Fibroblast of lung (primary cell): Measurements from ENCODE around the gene CAMTA1. TPM values are rescaled to one million over a fixed set of nuclear protein-coding genes. Genes with fewer than 3 reads are reported as not detected.

Experiments used
- DNase-seq, 2 donors: peaks; one replicate each; pipeline versions ENCODE4 v3.0.0 to v3.0.0-alpha.2; 2010; ENCODE audit warnings: low read depth in 2 of 2
- H2AFZ ChIP-seq: 2 replicates; pipeline ENCODE4 v1.5.1; 2012; ENCODE audit warnings: low read length, control low read depth, inconsistent platforms
- H3K27ac ChIP-seq: 2 replicates; pipeline ENCODE4 v1.5.1; 2011; ENCODE audit warnings: low read length, control low read depth; ENCODE audit not compliant: insufficient read depth
- H3K27me3 ChIP-seq: 2 replicates; pipeline ENCODE4 v1.5.1; 2011; ENCODE audit warnings: mild to moderate bottlenecking, low read length; ENCODE audit not compliant: control insufficient read depth, insufficient read depth
- H3K36me3 ChIP-seq: 2 replicates; pipeline ENCODE4 v1.5.1; 2011; ENCODE audit warnings: low read length; ENCODE audit not compliant: control insufficient read depth, insufficient read depth
- H3K4me1 ChIP-seq: 2 replicates; pipeline ENCODE4 v1.5.1; 2011; ENCODE audit warnings: low read length; ENCODE audit not compliant: control insufficient read depth, insufficient read depth; ENCODE audit errors: extremely low read depth
- H3K4me2 ChIP-seq: 2 replicates; pipeline ENCODE4 v1.5.1; 2011; ENCODE audit warnings: low read length, control low read depth; ENCODE audit not compliant: insufficient read depth; ENCODE audit errors: extremely low read depth
- H3K4me3 ChIP-seq, 4 experiments: fragments of 200-600 bp in 1 of 4; sonication (generic) in 1 of 4; replicated peaks in 1 of 4; 2 replicates each; pipeline ENCODE4 v1.5.1; 2011 to 2016; ENCODE audit warnings: low read length in 4 of 4, low read depth in 3 of 4, mild to moderate bottlenecking in 3 of 4, control low read depth in 2 of 4, inconsistent platforms in 1 of 4, mixed read lengths in 1 of 4; ENCODE audit not compliant: insufficient read depth in 1 of 4; ENCODE audit errors: control extremely low read depth in 1 of 4
- H3K79me2 ChIP-seq: 2 replicates; pipeline ENCODE4 v1.5.1; 2012; ENCODE audit warnings: mild to moderate bottlenecking, low read length, inconsistent platforms; ENCODE audit not compliant: control insufficient read depth, insufficient read depth
- H3K9ac ChIP-seq: 2 replicates; pipeline ENCODE4 v1.5.1; 2011; ENCODE audit warnings: mild to moderate bottlenecking, low read length, control low read depth; ENCODE audit not compliant: insufficient read depth
- H3K9me3 ChIP-seq: 2 replicates; pipeline ENCODE4 v1.5.1; 2012; ENCODE audit warnings: low read depth, low read length; ENCODE audit not compliant: control insufficient read depth, insufficient read depth
- H4K20me1 ChIP-seq: 2 replicates; pipeline ENCODE4 v1.5.1; 2011; ENCODE audit warnings: low read length; ENCODE audit not compliant: control insufficient read depth, insufficient read depth; ENCODE audit errors: extremely low read depth
- EZH2 ChIP-seq: IDR thresholded peaks from 2 replicates; pipeline ENCODE4 v1.5.1; 2012; ENCODE audit warnings: low read length, control low read depth, mild to moderate bottlenecking; ENCODE audit errors: missing control alignments
- polyA plus RNA-seq, 2 donors: library from polyadenylated mRNA; depleted of rRNA in 1 of 2; stranded (reverse) in 1 of 2; unstranded in 1 of 2; fragments of >200 nt; gene quantifications; 2 replicates each; pipeline ENCODE4 v1.2.1, GENCODE V29; 2011 to 2012; ENCODE audit warnings: missing spikeins in 1 of 2
- total RNA-seq: library from RNA; depleted of rRNA; stranded (reverse); fragments of >200 nt; gene quantifications from 2 replicates; pipeline ENCODE4 v1.2.1, GENCODE V29; 2014
- TF ChIP-seq, protein P1 (sequence below), 2 donors: IDR thresholded peaks in 1 of 2; conservative IDR thresholded peaks in 1 of 2; 1 replicate in 1 of 2; 2 replicates in 1 of 2; pipeline ENCODE4 v1.5.1; 2011 to 2012; ENCODE audit warnings: low read length in 2 of 2, control low read depth in 1 of 2, inconsistent platforms in 1 of 2, low read depth in 1 of 2, mild to moderate bottlenecking in 1 of 2

Gene CAMTA1
- total and polyA plus RNA-seq, 2 donors (not counting 1 experiment from before 2014, with no cell fraction given) = 47.6 to 86.0 TPM

DNA sequence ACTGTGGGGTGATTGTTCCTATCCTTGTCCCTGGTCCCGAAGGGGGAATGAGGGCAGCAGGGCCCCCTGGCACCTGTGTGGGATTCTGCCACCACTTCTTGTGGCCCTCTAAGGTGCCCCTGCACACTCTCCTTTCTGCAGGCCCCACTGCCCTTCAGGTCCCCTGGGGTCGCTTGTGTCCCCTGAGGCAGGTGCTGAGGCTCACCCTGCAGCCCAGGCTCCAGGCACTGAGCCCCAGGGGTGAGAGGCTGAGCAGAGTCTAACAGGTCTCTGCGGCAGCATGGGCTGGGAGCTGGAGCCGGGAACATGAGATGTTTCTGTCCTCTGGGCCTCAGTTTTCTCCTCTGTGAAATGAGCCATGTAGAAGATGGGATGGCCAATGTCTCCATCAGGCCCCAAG is 774.9 kb downstream of the CAMTA1 start:
- Histone ChIP-seq H3K27ac (no peak overlapping the region), H3K4me1 (no peaks in the 10 kb centered on the region), H3K27me3 (no peaks in the 10 kb centered on the region), H3K79me2 (no peaks in the 10 kb centered on the region), H4K20me1 (no peaks in the 10 kb centered on the region), H2AFZ (no peak overlapping the region), H3K4me2 (no peak overlapping the region), H3K9ac (no peak overlapping the region), H3K36me3 (no peaks in the 10 kb centered on the region), H3K4me3 (no peak overlapping the region), H3K9me3 (no peaks in the 10 kb centered on the region)
- no peak for DNase-seq
- TF ChIP-seq EZH2 = no peak
- TF ChIP-seq, protein P1, sequence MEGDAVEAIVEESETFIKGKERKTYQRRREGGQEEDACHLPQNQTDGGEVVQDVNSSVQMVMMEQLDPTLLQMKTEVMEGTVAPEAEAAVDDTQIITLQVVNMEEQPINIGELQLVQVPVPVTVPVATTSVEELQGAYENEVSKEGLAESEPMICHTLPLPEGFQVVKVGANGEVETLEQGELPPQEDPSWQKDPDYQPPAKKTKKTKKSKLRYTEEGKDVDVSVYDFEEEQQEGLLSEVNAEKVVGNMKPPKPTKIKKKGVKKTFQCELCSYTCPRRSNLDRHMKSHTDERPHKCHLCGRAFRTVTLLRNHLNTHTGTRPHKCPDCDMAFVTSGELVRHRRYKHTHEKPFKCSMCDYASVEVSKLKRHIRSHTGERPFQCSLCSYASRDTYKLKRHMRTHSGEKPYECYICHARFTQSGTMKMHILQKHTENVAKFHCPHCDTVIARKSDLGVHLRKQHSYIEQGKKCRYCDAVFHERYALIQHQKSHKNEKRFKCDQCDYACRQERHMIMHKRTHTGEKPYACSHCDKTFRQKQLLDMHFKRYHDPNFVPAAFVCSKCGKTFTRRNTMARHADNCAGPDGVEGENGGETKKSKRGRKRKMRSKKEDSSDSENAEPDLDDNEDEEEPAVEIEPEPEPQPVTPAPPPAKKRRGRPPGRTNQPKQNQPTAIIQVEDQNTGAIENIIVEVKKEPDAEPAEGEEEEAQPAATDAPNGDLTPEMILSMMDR (conservative IDR thresholded peaks at IDR 0.05 in 1 of 2, IDR thresholded peaks at IDR 0.05 in 1 of 2; ENCODE audit: low read depth in 1 of 2, low read length in 2 of 2) = no peak

DNA sequence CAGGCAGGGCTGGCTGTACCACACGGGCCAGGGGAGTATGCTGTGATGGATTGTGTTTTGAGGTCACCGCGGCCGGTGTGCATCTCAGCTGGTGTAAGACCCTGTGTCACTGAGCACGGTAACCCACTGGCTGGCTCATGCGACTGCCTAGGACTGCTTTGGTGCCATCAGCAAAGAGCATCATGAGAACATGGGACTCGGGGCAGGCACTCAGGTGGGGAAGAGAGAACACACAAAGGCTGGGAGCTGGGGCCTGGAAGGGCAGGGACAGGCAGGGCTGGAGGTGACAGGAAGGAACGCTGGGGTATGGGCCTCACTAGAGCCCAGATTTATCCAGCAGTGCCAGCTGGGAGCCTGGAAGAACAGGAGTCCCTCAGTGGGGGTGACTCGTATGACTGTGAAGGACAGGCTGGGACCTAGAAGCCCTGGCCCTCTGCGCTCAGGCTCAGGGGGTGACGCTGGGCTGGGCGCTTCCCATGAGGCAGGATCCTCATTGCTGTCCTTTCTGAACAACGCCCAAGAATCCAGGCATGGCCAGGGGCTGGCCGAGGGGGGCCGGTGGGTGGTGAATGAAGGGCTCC is 775.4 kb downstream of the CAMTA1 start:
- no peak for TF ChIP-seq EZH2
- TF ChIP-seq, protein P1 (conservative IDR thresholded peaks at IDR 0.05 in 1 of 2, IDR thresholded peaks at IDR 0.05 in 1 of 2; ENCODE audit: low read depth in 1 of 2, low read length in 2 of 2) = no peak
- H3K9me3 ChIP-seq = no peaks in the 10 kb centered on the region
- DNase-seq = no peak
- H3K4me1 ChIP-seq = no peaks in the 10 kb centered on the region
- no peaks in the 10 kb centered on the region for H3K36me3 ChIP-seq
- no peak overlapping the region for H3K27ac ChIP-seq
- H2AFZ ChIP-seq = no peak overlapping the region
- no peak overlapping the region for H3K4me2 ChIP-seq
- no peaks in the 10 kb centered on the region for H3K27me3 ChIP-seq
- H3K79me2 ChIP-seq = no peaks in the 10 kb centered on the region
- H4K20me1 ChIP-seq = no peaks in the 10 kb centered on the region
- H3K9ac ChIP-seq = no peak overlapping the region
- no peak overlapping the region for H3K4me3 ChIP-seq

DNA sequence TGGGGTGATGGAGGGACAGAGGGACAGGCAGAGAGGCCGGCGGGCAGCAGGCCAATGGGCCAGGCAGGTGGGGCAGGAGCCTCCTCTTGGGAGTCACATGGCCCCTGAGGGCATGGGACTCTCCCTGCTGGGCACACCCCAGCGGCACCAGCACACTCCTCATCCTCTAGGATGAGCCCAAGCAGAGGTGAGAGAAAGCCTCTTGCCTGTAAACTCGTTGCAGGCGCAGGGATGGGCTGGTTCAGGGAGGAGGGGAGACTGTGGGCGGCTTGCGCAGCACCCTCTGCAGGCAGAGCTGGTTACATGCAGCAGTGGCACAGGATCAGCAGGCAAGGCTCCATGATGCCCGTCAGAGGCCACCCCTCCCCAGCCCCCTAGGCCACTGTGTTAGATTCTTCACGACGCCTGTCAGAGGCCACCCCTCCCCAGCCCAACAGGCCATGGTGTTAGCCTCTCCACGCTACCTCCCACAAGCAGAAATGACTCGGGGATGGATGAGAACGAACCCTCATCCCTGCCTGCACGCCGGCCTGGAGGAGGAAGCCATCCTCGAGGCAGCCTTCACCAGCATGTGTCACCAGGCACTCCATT is 776.2 kb downstream of the CAMTA1 start:
- DNase-seq = no peak
- Histone ChIP-seq H3K36me3 (no peaks in the 10 kb centered on the region), H3K9me3 (no peaks in the 10 kb centered on the region), H3K27ac (no peak overlapping the region), H3K4me3 (no peak overlapping the region), H2AFZ (no peak overlapping the region), H4K20me1 (no peaks in the 10 kb centered on the region), H3K27me3 (no peaks in the 10 kb centered on the region), H3K4me1 (no peaks in the 10 kb centered on the region), H3K9ac (no peak overlapping the region), H3K79me2 (no peaks in the 10 kb centered on the region), H3K4me2 (no peak overlapping the region)
- no peak for TF ChIP-seq EZH2
- TF ChIP-seq, protein P1 (conservative IDR thresholded peaks at IDR 0.05 in 1 of 2, IDR thresholded peaks at IDR 0.05 in 1 of 2; ENCODE audit: low read depth in 1 of 2, low read length in 2 of 2) = peak in 1 of 2 donors; percentile 39
